H9 (cell line): ENCODE measurements around the gene ZMYND11. TPM values are rescaled to one million over a fixed set of nuclear protein-coding genes. Genes with fewer than 3 reads are reported as not detected.

Experiments used
- DNase-seq: peaks from one replicate; pipeline ENCODE4 v3.0.0-alpha.2; 2017
- H2AFZ ChIP-seq: one replicate; pipeline ENCODE4 v1.6.1; 2013; ENCODE audit warnings: mild to moderate bottlenecking, low read length, control low read depth, moderate library complexity
- H2AK5ac ChIP-seq: 2 replicates; pipeline ENCODE4 v1.6.1; 2013; ENCODE audit warnings: low read length, control low read depth, mixed read lengths; ENCODE audit not compliant: insufficient read length
- H2BK120ac ChIP-seq: one replicate; pipeline ENCODE4 v1.6.1; 2013; ENCODE audit warnings: low read depth, mild to moderate bottlenecking, low read length, control low read depth, inconsistent platforms; ENCODE audit not compliant: poor library complexity, severe bottlenecking
- H2BK12ac ChIP-seq: 2 replicates; pipeline ENCODE4 v1.6.1; 2013; ENCODE audit warnings: low read length, control low read depth, mixed read lengths, low read depth; ENCODE audit not compliant: insufficient read length
- H2BK15ac ChIP-seq: 2 replicates; pipeline ENCODE4 v1.6.1; 2013; ENCODE audit warnings: low read depth, low read length, control low read depth
- H2BK20ac ChIP-seq: one replicate; pipeline ENCODE4 v1.6.1; 2013; ENCODE audit warnings: low read depth, mild to moderate bottlenecking, low read length, control low read depth, inconsistent platforms; ENCODE audit not compliant: poor library complexity, severe bottlenecking
- H2BK5ac ChIP-seq: 2 replicates; pipeline ENCODE4 v1.6.1; 2013; ENCODE audit warnings: low read length, control low read depth, mixed read lengths; ENCODE audit not compliant: insufficient read length
- H3K14ac ChIP-seq: 2 replicates; pipeline ENCODE4 v1.6.1; 2013; ENCODE audit warnings: low read length, control low read depth; ENCODE audit not compliant: insufficient read depth
- H3K18ac ChIP-seq: 2 replicates; pipeline ENCODE4 v1.6.1; 2013; ENCODE audit warnings: low read depth, mild to moderate bottlenecking, mixed read lengths, low read length, control low read depth; ENCODE audit not compliant: insufficient read length
- H3K23ac ChIP-seq: 2 replicates; pipeline ENCODE4 v1.6.1; 2013; ENCODE audit warnings: low read length, control low read depth, mixed read lengths, low read depth; ENCODE audit not compliant: insufficient read length
- H3K23me2 ChIP-seq: 2 replicates; pipeline ENCODE4 v1.6.1; 2013; ENCODE audit warnings: low read depth, mild to moderate bottlenecking, mixed read lengths, low read length, control low read depth; ENCODE audit not compliant: insufficient read length, poor library complexity, severe bottlenecking
- H3K27ac ChIP-seq: 2 replicates; pipeline ENCODE4 v1.5.1; 2013; ENCODE audit warnings: low read length, control low read depth, mixed read lengths, low read depth; ENCODE audit not compliant: insufficient read length
- H3K27me3 ChIP-seq: 2 replicates; pipeline ENCODE4 v1.6.1; 2013; ENCODE audit warnings: low read length, control low read depth, inconsistent platforms; ENCODE audit not compliant: insufficient read depth
- H3K4ac ChIP-seq: 2 replicates; pipeline ENCODE4 v1.6.1; 2013; ENCODE audit warnings: low read depth, mild to moderate bottlenecking, control low read depth, inconsistent platforms, low read length, moderate library complexity
- H3K4me1 ChIP-seq: 2 replicates; pipeline ENCODE4 v1.6.1; 2013; ENCODE audit warnings: low read length, control low read depth, inconsistent platforms; ENCODE audit not compliant: insufficient read depth
- H3K4me2 ChIP-seq: 2 replicates; pipeline ENCODE4 v1.6.1; 2013; ENCODE audit warnings: low read length, control low read depth, mixed read lengths; ENCODE audit not compliant: insufficient read length, insufficient read depth
- H3K56ac ChIP-seq: 2 replicates; pipeline ENCODE4 v1.6.1; 2013; ENCODE audit warnings: low read depth, mild to moderate bottlenecking, mixed read lengths, low read length, control low read depth; ENCODE audit not compliant: insufficient read length
- H3K79me1 ChIP-seq: 2 replicates; pipeline ENCODE4 v1.6.1; 2013; ENCODE audit warnings: low read depth, mild to moderate bottlenecking, moderate library complexity, low read length, control low read depth, inconsistent platforms; ENCODE audit not compliant: insufficient read depth, poor library complexity, severe bottlenecking
- H3K79me2 ChIP-seq: 2 replicates; pipeline ENCODE4 v1.6.1; 2013; ENCODE audit warnings: low read length, control low read depth, inconsistent platforms; ENCODE audit not compliant: insufficient read depth
- H3K9ac ChIP-seq: 2 replicates; pipeline ENCODE4 v1.6.1; 2013; ENCODE audit warnings: low read length, control low read depth, mixed read lengths; ENCODE audit not compliant: insufficient read length; ENCODE audit errors: extremely low read depth
- H3K9me3 ChIP-seq: one replicate; pipeline ENCODE4 v1.6.1; 2013; ENCODE audit warnings: low read depth, low read length, inconsistent platforms; ENCODE audit not compliant: control insufficient read depth
- H3T11ph ChIP-seq: one replicate; pipeline ENCODE4 v1.6.1; 2013; ENCODE audit warnings: mild to moderate bottlenecking, low read length, control low read depth, inconsistent platforms
- H4K20me1 ChIP-seq: one replicate; pipeline ENCODE4 v1.6.1; 2013; ENCODE audit not compliant: control insufficient read depth, insufficient read length, insufficient read depth
- H4K5ac ChIP-seq: 2 replicates; pipeline ENCODE4 v1.6.1; 2013; ENCODE audit warnings: low read depth, mild to moderate bottlenecking, mixed read lengths, low read length, control low read depth; ENCODE audit not compliant: insufficient read length
- H4K8ac ChIP-seq: replicated peaks from 2 replicates; pipeline ENCODE4 v1.6.1; 2013; ENCODE audit warnings: low read length, control low read depth, mixed read lengths, low read depth; ENCODE audit not compliant: insufficient read length
- H4K91ac ChIP-seq: 2 replicates; pipeline ENCODE4 v1.6.1; 2013; ENCODE audit warnings: low read depth, mild to moderate bottlenecking, moderate library complexity, mixed read lengths, low read length, control low read depth; ENCODE audit not compliant: insufficient read length
- H3K27ac Mint-ChIP-seq, 3 experiments: 2 replicates in 2 of 3; 3 replicates in 1 of 3; pipeline ENCODE4 v1.8.0; 2020 to 2021; ENCODE audit warnings: mixed read lengths in 3 of 3, mild to moderate bottlenecking in 1 of 3, moderate library complexity in 1 of 3
- H3K27me3 Mint-ChIP-seq: 2 replicates; pipeline ENCODE4 v1.8.0; 2021; ENCODE audit warnings: low read depth, mild to moderate bottlenecking, moderate library complexity, mixed read lengths
- H3K36me3 Mint-ChIP-seq, 3 experiments: 2 replicates in 2 of 3; 3 replicates in 1 of 3; pipeline ENCODE4 v1.8.0; 2020 to 2021; ENCODE audit warnings: low read depth in 3 of 3, mixed read lengths in 3 of 3; ENCODE audit not compliant: insufficient read depth in 1 of 3
- H3K4me1 Mint-ChIP-seq, 2 experiments: 2 replicates each; pipeline ENCODE4 v1.8.0; 2020; ENCODE audit warnings: mixed read lengths in 2 of 2
- H3K4me3 Mint-ChIP-seq, 2 experiments: 2 replicates in 1 of 2; 3 replicates in 1 of 2; pipeline ENCODE4 v1.8.0; 2020 to 2021; ENCODE audit warnings: mild to moderate bottlenecking in 2 of 2, mixed read lengths in 2 of 2, moderate library complexity in 1 of 2
- H3K9me3 Mint-ChIP-seq, 2 experiments: 2 replicates in 1 of 2; 3 replicates in 1 of 2; pipeline ENCODE4 v1.8.0; 2020; ENCODE audit warnings: mild to moderate bottlenecking in 2 of 2, mixed read lengths in 2 of 2, moderate library complexity in 1 of 2
- WGBS: extraction: QIAGEN DNeasy Blood & Tissue Kit; methylation state at CpG from one replicate; pipeline ENCODE4 v1.1.7; 2013; ENCODE audit warnings: missing lambda C conversion rate, low lambda C conversion rate, mixed read lengths; ENCODE audit not compliant: insufficient read length; ENCODE audit errors: extremely low coverage; 5-methylcytosine and 5-hydroxymethylcytosine counted together
- total RNA-seq: library from RNA; stranded (reverse); gene quantifications from 2 replicates; pipeline ENCODE4 v1.2.1, GENCODE V29; 2021
- TF ChIP-seq, protein P1 (sequence below): fragments of 200-600 bp; sonication (generic); conservative IDR thresholded peaks from 3 replicates; pipeline ENCODE4 v1.8.0; 2021; ENCODE audit warnings: antibody characterized with exemption, mild to moderate bottlenecking

Gene ZMYND11
- total RNA-seq, 1 experiment from 2014 or later: 33.7 TPM

DNA sequence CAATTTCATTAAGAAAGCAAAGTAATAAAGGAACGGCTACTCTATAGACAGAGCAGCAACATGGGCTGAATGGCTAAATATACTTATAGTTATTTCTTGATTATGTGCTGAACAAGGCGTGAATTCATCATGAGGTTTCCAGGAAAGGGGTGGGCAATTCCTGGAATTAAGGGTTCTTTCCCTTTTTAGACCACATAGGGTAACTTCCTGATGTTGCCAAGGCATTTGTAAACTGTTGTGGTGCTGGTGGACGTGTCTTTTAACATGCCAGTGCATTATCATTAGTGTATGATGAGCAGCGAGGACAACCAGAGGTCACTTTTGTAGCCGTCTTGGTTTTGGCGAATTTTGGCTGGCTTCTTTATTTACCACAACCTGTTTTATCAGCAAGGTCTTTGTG lies 28.5 kb upstream of the ZMYND11 start:
- Histone ChIP-seq H2AFZ (no peak overlapping the region), H4K8ac (no peak overlapping the region), H3K18ac (no peak overlapping the region), H4K91ac (no peak overlapping the region), H3K4ac (no peak overlapping the region), H2BK120ac (no peak overlapping the region), H3K79me1 (no peaks in the 10 kb centered on the region), H3K79me2 (no peaks in the 10 kb centered on the region), H3K4me2 (no peak overlapping the region), H3T11ph (no peak overlapping the region), H2BK5ac (no peak overlapping the region), H3K14ac (no peak overlapping the region), H2BK12ac (no peak overlapping the region), H4K5ac (no peak overlapping the region), H4K20me1 (no peaks in the 10 kb centered on the region), H2BK15ac (no peak overlapping the region), H3K23ac (no peak overlapping the region), H3K23me2 (no peaks in the 10 kb centered on the region), H3K9me3 (no peaks in the 10 kb centered on the region), H3K27ac (no peak overlapping the region), H2AK5ac (no peak overlapping the region), H3K9ac (no peak overlapping the region), H3K56ac (no peak overlapping the region), H2BK20ac (no peak overlapping the region), H3K4me1 (no peaks in the 10 kb centered on the region), H3K27me3 (no peaks in the 10 kb centered on the region)
- Mint-ChIP-seq H3K4me3 (no peak overlapping the region), H3K27me3 (peaks cover 2% of the 10 kb centered on the region), H3K36me3 (no peaks in the 10 kb centered on the region), H3K27ac (no peak overlapping the region), H3K4me1 (no peaks in the 10 kb centered on the region), H3K9me3 (peaks cover 2 to 33% of the 10 kb centered on the region in 2 experiments; a peak in 3 of 5 replicates)
- TF ChIP-seq, protein P1, sequence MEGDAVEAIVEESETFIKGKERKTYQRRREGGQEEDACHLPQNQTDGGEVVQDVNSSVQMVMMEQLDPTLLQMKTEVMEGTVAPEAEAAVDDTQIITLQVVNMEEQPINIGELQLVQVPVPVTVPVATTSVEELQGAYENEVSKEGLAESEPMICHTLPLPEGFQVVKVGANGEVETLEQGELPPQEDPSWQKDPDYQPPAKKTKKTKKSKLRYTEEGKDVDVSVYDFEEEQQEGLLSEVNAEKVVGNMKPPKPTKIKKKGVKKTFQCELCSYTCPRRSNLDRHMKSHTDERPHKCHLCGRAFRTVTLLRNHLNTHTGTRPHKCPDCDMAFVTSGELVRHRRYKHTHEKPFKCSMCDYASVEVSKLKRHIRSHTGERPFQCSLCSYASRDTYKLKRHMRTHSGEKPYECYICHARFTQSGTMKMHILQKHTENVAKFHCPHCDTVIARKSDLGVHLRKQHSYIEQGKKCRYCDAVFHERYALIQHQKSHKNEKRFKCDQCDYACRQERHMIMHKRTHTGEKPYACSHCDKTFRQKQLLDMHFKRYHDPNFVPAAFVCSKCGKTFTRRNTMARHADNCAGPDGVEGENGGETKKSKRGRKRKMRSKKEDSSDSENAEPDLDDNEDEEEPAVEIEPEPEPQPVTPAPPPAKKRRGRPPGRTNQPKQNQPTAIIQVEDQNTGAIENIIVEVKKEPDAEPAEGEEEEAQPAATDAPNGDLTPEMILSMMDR: no peak
- no CpG with 5 or more reads among the region's 6 CpGs for WGBS
- no peak for DNase-seq
